HCT116 (cell line): Measurements from ENCODE around the gene NAALADL2. TPM values are rescaled to one million over a fixed set of nuclear protein-coding genes. Genes with fewer than 3 reads are reported as not detected.

Source experiments
- ATAC-seq: fragments of 200-7000 bp; cut with Tn5 transposase; 2 replicates; pipeline ENCODE4 v1.9.1; 2020; ENCODE audit warnings: mild to moderate bottlenecking, moderate library complexity
- BruUV-seq: library from RNA; stranded (reverse); fragments of 400-500 nt; replicated peaks from 2 replicates; lab custom pipeline; 2021; lab: Mats Ljungman, UMichigan
- CTCF ChIA-PET: fragments of 300-600 bp; sonication (Branson Sonifier 250); formaldehyde crosslinking; loops from one replicate; lab custom pipeline; 2021; ENCODE audit warnings: antibody characterized with exemption; lab: Charles Lee
- POLR2A ChIA-PET: fragments of 300-600, 350-600 bp; sonication (Branson Sonifier 250); formaldehyde crosslinking; loops from one replicate; lab custom pipeline; 2021; ENCODE audit warnings: antibody characterized with exemption; lab: Charles Lee
- RAD21 ChIA-PET, 2 experiments: fragments of 300-600 bp; sonication (Branson Sonifier 250); formaldehyde crosslinking; loops; one replicate each; lab custom pipeline; 2023; ENCODE audit warnings: low total read pairs in 2 of 2; ENCODE audit not compliant: uncharacterized antibody in 2 of 2, unreplicated experiment in 2 of 2, low non-redundant PET in 1 of 2; lab: Charles Lee
- DNase-seq: peaks from one replicate; pipeline ENCODE4 v3.0.0-alpha.2; 2010; ENCODE audit warnings: low read depth, low spot score
- H2AFZ ChIP-seq: fragments of 200-600 bp; shearing (Covaris generic), sonication (generic); 2 replicates; pipeline ENCODE4 v1.6.1; 2017; ENCODE audit warnings: low read depth, mixed run types, mixed read lengths, antibody characterized with exemption, low read length; ENCODE audit not compliant: poor library complexity, severe bottlenecking
- H3K27ac ChIP-seq: 2 replicates; pipeline ENCODE4 v1.5.1; 2012; ENCODE audit warnings: low read depth, low read length
- H3K27me3 ChIP-seq: fragments of 200-600 bp; sonication (generic); 2 replicates; pipeline ENCODE4 v1.6.1; 2016; ENCODE audit warnings: mixed run types, low read length, mixed read lengths; ENCODE audit not compliant: insufficient read depth
- H3K36me3 ChIP-seq, 2 experiments: fragments of 200-500 bp in 1 of 2; fragments of 200-600 bp in 1 of 2; sonication (Bioruptor generic) in 1 of 2; sonication (generic) in 1 of 2; 2 replicates each; pipeline versions ENCODE4 v1.5.1 to v1.6.1; 2014 to 2016; ENCODE audit warnings: low read length in 2 of 2, inconsistent platforms in 1 of 2, mixed read lengths in 1 of 2, mixed run types in 1 of 2; ENCODE audit not compliant: insufficient read depth in 2 of 2, control insufficient read depth in 1 of 2
- H3K4me1 ChIP-seq, 2 experiments: fragments of 200-600 bp in 1 of 2; sonication (generic) in 1 of 2; 2 replicates each; pipeline versions ENCODE4 v1.5.1 to v1.6.1; 2012 to 2017; ENCODE audit warnings: low read length in 2 of 2, inconsistent platforms in 1 of 2, mild to moderate bottlenecking in 1 of 2, mixed read lengths in 1 of 2, mixed run types in 1 of 2, moderate library complexity in 1 of 2; ENCODE audit not compliant: insufficient read depth in 2 of 2, control insufficient read depth in 1 of 2
- H3K4me2 ChIP-seq: fragments of 200-600 bp; sonication (generic); 2 replicates; pipeline ENCODE4 v1.6.1; 2017; ENCODE audit warnings: mixed run types, low read length, mixed read lengths
- H3K4me3 ChIP-seq, 2 experiments: fragments of 200-600 bp in 1 of 2; sonication (generic) in 1 of 2; replicated peaks in 1 of 2; 2 replicates each; pipeline ENCODE4 v1.5.1; 2011 to 2016; ENCODE audit warnings: low read length in 2 of 2, control low read depth in 1 of 2, low read depth in 1 of 2, mild to moderate bottlenecking in 1 of 2, mixed read lengths in 1 of 2, mixed run types in 1 of 2
- H3K79me2 ChIP-seq: fragments of 200-600 bp; sonication (generic); 2 replicates; pipeline ENCODE4 v1.6.1; 2017; ENCODE audit warnings: mild to moderate bottlenecking, mixed run types, low read length, moderate library complexity, mixed read lengths; ENCODE audit not compliant: insufficient read depth
- H3K9ac ChIP-seq: fragments of 200-600 bp; sonication (generic); 2 replicates; pipeline ENCODE4 v1.6.1; 2016; ENCODE audit warnings: low read length, mixed read lengths
- H3K9me2 ChIP-seq: fragments of 200-600 bp; sonication (generic), shearing (Covaris generic); 2 replicates; pipeline ENCODE4 v1.6.1; 2017; ENCODE audit warnings: mixed run types, mild to moderate bottlenecking, moderate library complexity; ENCODE audit not compliant: insufficient read depth
- H3K9me3 ChIP-seq, 2 experiments: fragments of 200-500 bp in 1 of 2; fragments of 200-600 bp in 1 of 2; sonication (Bioruptor generic) in 1 of 2; sonication (generic) in 1 of 2; 2 replicates each; pipeline ENCODE4 v1.6.1; 2014 to 2017; ENCODE audit warnings: low read length in 2 of 2, mixed read lengths in 2 of 2, inconsistent platforms in 1 of 2, low read depth in 1 of 2, mild to moderate bottlenecking in 1 of 2, mixed run types in 1 of 2, moderate library complexity in 1 of 2; ENCODE audit not compliant: control insufficient read depth in 1 of 2, insufficient read depth in 1 of 2
- H4K20me1 ChIP-seq: fragments of 200-600 bp; sonication (generic), shearing (Covaris generic); 2 replicates; pipeline ENCODE4 v1.6.1; 2017; ENCODE audit warnings: mixed run types, mild to moderate bottlenecking, moderate library complexity; ENCODE audit not compliant: insufficient read depth
- EZH2 ChIP-seq: fragments of 200-600 bp; sonication (generic); IDR thresholded peaks from 2 replicates; pipeline ENCODE4 v1.6.1; 2017; ENCODE audit warnings: antibody characterized with exemption, mixed run types
- EZH2phosphoT487 ChIP-seq: fragments of 200-600 bp; IDR thresholded peaks from 2 replicates; pipeline ENCODE4 v1.6.1; 2018; ENCODE audit warnings: antibody characterized with exemption, borderline replicate concordance
- SIN3A ChIP-seq: IDR thresholded peaks from 2 replicates; pipeline ENCODE4 v1.6.1; 2012; ENCODE audit warnings: low read depth
- SP1 ChIP-seq: IDR thresholded peaks from 2 replicates; pipeline ENCODE4 v1.6.1; 2012; ENCODE audit warnings: low read depth
- SRF ChIP-seq: IDR thresholded peaks from 2 replicates; pipeline ENCODE4 v1.6.1; 2012; ENCODE audit warnings: low read depth
- TCF7L2 ChIP-seq: IDR thresholded peaks from 2 replicates; pipeline ENCODE4 v1.7.0; 2011; ENCODE audit warnings: borderline replicate concordance, inconsistent platforms; ENCODE audit not compliant: insufficient read depth, insufficient read length; ENCODE audit errors: extremely low read depth
- YY1 ChIP-seq: IDR thresholded peaks from 2 replicates; pipeline ENCODE4 v1.6.1; 2011; ENCODE audit warnings: low read length, low read depth, moderate library complexity, mild to moderate bottlenecking; ENCODE audit not compliant: insufficient replicate concordance; ENCODE audit errors: extremely low read depth
- ZNF274 ChIP-seq: fragments of 200-500 bp; sonication (Bioruptor generic); IDR thresholded peaks from 2 replicates; pipeline ENCODE4 v1.6.1; 2014; ENCODE audit warnings: mild to moderate bottlenecking, low read depth, low read length, inconsistent platforms
- intact Hi-C: fragments of 100-400 bp; cut with micrococcal nuclease; formaldehyde crosslinking; loops from 2 replicates; pipeline ENCODE4 v1.10.0; 2022
- total RNA-seq: library from RNA; stranded (reverse); gene quantifications from one replicate; pipeline ENCODE4 v1.2.1, GENCODE V29; 2021; ENCODE audit not compliant: unreplicated experiment
- TF ChIP-seq, protein P1 (sequence below): IDR thresholded peaks from 2 replicates; pipeline ENCODE4 v1.6.1; 2012
- TF ChIP-seq, protein P2 (sequence below), 3 experiments: fragments of 200-600 bp in 1 of 3; sonication (generic) in 1 of 3; IDR thresholded peaks in 2 of 3; conservative IDR thresholded peaks in 1 of 3; 2 replicates each; pipeline ENCODE4 v1.5.1; 2012 to 2017; ENCODE audit warnings: low read depth in 2 of 3, low read length in 2 of 3, antibody characterized with exemption in 1 of 3, borderline replicate concordance in 1 of 3, control low read depth in 1 of 3, mild to moderate bottlenecking in 1 of 3, mixed read lengths in 1 of 3, mixed run types in 1 of 3, moderate library complexity in 1 of 3; ENCODE audit not compliant: insufficient read depth in 1 of 3
- TF ChIP-seq, protein P3 (sequence below): IDR thresholded peaks from 2 replicates; pipeline ENCODE4 v1.6.1; 2011; ENCODE audit warnings: mild to moderate bottlenecking, low read length, moderate library complexity; ENCODE audit not compliant: insufficient replicate concordance; ENCODE audit errors: extremely low read depth
- TF ChIP-seq, protein P4 (sequence below): IDR thresholded peaks from 2 replicates; pipeline ENCODE4 v1.6.1; 2012; ENCODE audit warnings: low read depth

NAALADL2 gene
- total RNA-seq, 1 experiment from 2014 or later, result 2.9 TPM

DNA sequence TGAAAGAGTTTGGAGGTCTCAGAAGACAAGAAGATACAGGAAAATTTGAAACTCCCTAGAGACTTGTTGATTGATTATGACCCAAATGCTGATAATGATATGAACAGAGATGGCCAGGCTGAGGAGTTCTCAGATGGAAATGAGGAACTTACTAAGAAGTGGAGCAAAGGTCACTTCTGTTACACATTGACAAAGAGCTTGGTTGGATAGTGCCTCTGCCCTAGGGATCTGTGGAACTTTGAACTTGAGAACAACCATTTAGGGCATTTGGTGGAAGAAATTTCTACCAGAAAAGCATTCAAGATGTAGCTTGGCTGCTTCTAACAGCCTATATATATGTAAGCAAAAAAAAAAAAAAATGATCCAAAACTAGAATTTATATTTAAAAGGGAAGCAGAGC lies 48.9 kb upstream of the NAALADL2 start:
- ChIA-PET CTCF (no interaction called here), POLR2A (no interaction called here), RAD21 (no interaction called here)
- Histone ChIP-seq H3K79me2 (no peaks in the 10 kb centered on the region), H3K4me3 (no peak overlapping the region), H3K9ac (no peak overlapping the region), H3K27ac (no peak overlapping the region), H3K27me3 (no peaks in the 10 kb centered on the region), H4K20me1 (no peaks in the 10 kb centered on the region), H3K4me2 (no peak overlapping the region), H3K36me3 (no peaks in the 10 kb centered on the region), H3K4me1 (no peaks in the 10 kb centered on the region), H3K9me3 (no peaks in the 10 kb centered on the region), H2AFZ (no peak overlapping the region), H3K9me2 (no peaks in the 10 kb centered on the region)
- intact Hi-C loops, result no loop called here
- BruUV-seq, result no TSS peak
- DNase-seq (no peak), ATAC-seq (no peak)
- TF ChIP-seq, protein P1, sequence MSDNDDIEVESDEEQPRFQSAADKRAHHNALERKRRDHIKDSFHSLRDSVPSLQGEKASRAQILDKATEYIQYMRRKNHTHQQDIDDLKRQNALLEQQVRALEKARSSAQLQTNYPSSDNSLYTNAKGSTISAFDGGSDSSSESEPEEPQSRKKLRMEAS, result no peak
- no peak for TF ChIP-seq SIN3A
- TF ChIP-seq, protein P2, sequence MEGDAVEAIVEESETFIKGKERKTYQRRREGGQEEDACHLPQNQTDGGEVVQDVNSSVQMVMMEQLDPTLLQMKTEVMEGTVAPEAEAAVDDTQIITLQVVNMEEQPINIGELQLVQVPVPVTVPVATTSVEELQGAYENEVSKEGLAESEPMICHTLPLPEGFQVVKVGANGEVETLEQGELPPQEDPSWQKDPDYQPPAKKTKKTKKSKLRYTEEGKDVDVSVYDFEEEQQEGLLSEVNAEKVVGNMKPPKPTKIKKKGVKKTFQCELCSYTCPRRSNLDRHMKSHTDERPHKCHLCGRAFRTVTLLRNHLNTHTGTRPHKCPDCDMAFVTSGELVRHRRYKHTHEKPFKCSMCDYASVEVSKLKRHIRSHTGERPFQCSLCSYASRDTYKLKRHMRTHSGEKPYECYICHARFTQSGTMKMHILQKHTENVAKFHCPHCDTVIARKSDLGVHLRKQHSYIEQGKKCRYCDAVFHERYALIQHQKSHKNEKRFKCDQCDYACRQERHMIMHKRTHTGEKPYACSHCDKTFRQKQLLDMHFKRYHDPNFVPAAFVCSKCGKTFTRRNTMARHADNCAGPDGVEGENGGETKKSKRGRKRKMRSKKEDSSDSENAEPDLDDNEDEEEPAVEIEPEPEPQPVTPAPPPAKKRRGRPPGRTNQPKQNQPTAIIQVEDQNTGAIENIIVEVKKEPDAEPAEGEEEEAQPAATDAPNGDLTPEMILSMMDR (IDR thresholded peaks at IDR 0.05 in 2 of 3, conservative IDR thresholded peaks at IDR 0.05 in 1 of 3; ENCODE audit: borderline replicate concordance in 1 of 3, insufficient read depth in 1 of 3, low read depth in 2 of 3, low read length in 2 of 3), result no peak
- no peak for TF ChIP-seq ZNF274
- TF ChIP-seq YY1, result no peak
- TF ChIP-seq SRF, result no peak
- TF ChIP-seq EZH2, result no peak
- TF ChIP-seq SP1, result no peak
- no peak for TF ChIP-seq TCF7L2
- TF ChIP-seq, protein P3, sequence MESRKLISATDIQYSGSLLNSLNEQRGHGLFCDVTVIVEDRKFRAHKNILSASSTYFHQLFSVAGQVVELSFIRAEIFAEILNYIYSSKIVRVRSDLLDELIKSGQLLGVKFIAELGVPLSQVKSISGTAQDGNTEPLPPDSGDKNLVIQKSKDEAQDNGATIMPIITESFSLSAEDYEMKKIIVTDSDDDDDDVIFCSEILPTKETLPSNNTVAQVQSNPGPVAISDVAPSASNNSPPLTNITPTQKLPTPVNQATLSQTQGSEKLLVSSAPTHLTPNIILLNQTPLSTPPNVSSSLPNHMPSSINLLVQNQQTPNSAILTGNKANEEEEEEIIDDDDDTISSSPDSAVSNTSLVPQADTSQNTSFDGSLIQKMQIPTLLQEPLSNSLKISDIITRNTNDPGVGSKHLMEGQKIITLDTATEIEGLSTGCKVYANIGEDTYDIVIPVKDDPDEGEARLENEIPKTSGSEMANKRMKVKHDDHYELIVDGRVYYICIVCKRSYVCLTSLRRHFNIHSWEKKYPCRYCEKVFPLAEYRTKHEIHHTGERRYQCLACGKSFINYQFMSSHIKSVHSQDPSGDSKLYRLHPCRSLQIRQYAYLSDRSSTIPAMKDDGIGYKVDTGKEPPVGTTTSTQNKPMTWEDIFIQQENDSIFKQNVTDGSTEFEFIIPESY, result no peak
- TF ChIP-seq, protein P4, sequence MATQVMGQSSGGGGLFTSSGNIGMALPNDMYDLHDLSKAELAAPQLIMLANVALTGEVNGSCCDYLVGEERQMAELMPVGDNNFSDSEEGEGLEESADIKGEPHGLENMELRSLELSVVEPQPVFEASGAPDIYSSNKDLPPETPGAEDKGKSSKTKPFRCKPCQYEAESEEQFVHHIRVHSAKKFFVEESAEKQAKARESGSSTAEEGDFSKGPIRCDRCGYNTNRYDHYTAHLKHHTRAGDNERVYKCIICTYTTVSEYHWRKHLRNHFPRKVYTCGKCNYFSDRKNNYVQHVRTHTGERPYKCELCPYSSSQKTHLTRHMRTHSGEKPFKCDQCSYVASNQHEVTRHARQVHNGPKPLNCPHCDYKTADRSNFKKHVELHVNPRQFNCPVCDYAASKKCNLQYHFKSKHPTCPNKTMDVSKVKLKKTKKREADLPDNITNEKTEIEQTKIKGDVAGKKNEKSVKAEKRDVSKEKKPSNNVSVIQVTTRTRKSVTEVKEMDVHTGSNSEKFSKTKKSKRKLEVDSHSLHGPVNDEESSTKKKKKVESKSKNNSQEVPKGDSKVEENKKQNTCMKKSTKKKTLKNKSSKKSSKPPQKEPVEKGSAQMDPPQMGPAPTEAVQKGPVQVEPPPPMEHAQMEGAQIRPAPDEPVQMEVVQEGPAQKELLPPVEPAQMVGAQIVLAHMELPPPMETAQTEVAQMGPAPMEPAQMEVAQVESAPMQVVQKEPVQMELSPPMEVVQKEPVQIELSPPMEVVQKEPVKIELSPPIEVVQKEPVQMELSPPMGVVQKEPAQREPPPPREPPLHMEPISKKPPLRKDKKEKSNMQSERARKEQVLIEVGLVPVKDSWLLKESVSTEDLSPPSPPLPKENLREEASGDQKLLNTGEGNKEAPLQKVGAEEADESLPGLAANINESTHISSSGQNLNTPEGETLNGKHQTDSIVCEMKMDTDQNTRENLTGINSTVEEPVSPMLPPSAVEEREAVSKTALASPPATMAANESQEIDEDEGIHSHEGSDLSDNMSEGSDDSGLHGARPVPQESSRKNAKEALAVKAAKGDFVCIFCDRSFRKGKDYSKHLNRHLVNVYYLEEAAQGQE, result no peak
- TF ChIP-seq EZH2phosphoT487, result no peak
